ENCODE measurements around the gene TOMM40L. TPM values are rescaled to one million over a fixed set of nuclear protein-coding genes. Genes with fewer than 3 reads are reported as not detected.

Gene TOMM40L
- total RNA-seq, 1 donor from 2014 or later = 16.3 TPM

DNA sequence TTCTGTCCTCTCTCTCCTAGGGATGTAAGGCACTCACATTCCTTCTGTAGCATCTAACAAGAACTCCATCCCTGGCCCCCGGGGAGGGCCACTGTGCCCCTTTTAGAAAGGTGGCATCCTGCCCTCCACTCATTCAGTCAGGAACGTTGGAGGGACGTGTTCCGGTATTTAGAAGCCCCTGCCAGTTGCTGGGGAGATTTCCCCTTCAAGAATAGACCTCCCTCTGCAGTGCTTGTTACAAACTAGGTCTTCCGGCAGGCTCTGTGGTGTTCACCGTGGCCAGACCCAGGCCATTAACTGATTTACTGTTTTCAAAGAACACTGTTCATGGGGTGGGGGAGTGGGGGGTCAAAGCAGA, 33.5 kb downstream of the TOMM40L start:
- Mint-ChIP-seq H3K27me3 (peaks cover 53% of the 10 kb centered on the region), H3K9me3 (ENCODE audit: low read depth) (peaks cover 12% of the 10 kb centered on the region), H3K4me3 (ENCODE audit: low read depth) (peak overlapping the region; percentile 68), H3K27ac (no peak overlapping the region), H3K36me3 (ENCODE audit: insufficient read depth) (peaks cover 8% of the 10 kb centered on the region), H3K4me1 (ENCODE audit: low read depth) (peaks cover 12% of the 10 kb centered on the region)
- TF ChIP-seq CTCF (IDR thresholded peaks at IDR 0.05; ENCODE audit: unreplicated experiment) = no peak
- DNase-seq (ENCODE audit: low spot score, unreplicated experiment) = no peak

DNA sequence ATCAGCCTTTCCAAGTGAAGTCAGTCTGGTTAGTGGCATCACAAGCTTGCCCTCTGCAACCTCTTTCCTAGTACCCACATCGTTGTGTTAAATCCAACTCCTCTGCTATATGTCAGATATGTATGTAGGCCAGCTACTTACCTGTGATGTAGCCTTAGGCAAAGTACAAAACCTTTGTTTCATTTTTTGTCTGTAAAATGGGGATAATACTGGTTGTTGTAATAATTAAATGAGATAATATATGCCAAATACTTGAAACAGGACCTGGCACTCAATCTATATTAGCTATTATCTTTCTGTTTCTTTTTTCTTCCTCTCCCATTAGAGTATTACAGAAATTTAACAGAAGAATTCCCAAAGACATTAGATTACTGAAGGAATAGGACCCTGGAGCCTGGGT, 33.9 kb downstream of the TOMM40L start:
- H3K27ac Mint-ChIP-seq = no peak overlapping the region
- H3K27me3 Mint-ChIP-seq = peaks cover 53% of the 10 kb centered on the region
- no peak for DNase-seq (ENCODE audit: low spot score, unreplicated experiment)
- TF ChIP-seq CTCF (IDR thresholded peaks at IDR 0.05; ENCODE audit: unreplicated experiment) = no peak
- peaks cover 12% of the 10 kb centered on the region for H3K9me3 Mint-ChIP-seq (ENCODE audit: low read depth)
- no peak overlapping the region for H3K4me3 Mint-ChIP-seq (ENCODE audit: low read depth)
- H3K36me3 Mint-ChIP-seq (ENCODE audit: insufficient read depth) = peaks cover 8% of the 10 kb centered on the region
- peaks cover 12% of the 10 kb centered on the region for H3K4me1 Mint-ChIP-seq (ENCODE audit: low read depth)

DNA sequence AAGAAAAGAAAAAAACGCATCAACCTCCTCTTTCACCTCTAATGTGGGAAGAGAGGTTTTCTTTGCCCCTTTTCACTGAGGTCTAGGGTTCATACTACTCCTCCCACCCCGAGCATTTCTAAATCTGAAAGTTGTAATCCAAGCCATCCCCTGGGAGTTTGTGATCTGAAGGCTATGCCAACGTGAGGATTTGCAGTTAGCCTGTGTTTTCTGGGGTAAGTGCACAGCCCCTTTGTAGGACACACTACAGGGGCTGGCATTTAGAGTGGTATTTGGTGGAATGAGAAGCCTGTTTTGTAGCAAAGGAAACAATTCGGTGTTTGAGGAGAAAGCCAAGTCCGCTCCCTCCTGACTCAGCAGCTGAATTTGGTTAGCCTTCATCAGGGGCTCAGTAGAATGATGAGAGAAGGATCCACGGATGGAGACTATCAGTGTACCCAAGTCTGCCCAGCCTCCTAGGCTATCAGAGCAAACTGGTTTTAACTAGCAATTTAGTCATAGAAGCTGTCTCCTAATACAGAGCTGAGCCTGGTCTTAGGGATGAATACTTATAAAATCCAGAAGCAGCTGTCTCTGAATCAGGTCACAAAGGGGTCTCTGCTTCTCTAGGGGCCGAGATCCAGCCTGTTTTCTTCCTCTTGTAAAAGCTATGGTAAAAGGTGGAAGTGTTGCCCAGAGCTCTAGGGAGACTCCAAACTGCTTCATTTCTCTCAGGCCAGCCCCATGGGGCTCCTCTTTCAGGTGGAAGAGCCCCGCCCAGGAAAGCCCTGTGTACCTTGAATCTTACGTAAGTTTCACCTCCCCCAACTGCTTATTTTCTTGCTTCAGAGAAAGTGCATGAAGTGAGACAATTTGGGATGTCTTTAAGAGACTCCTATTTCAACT, 34.8 kb downstream of the TOMM40L start:
- Mint-ChIP-seq H3K27ac (no peak overlapping the region), H3K36me3 (ENCODE audit: insufficient read depth) (peaks cover 8% of the 10 kb centered on the region), H3K9me3 (ENCODE audit: low read depth) (peaks cover 12% of the 10 kb centered on the region), H3K4me1 (ENCODE audit: low read depth) (peaks cover 10% of the 10 kb centered on the region), H3K27me3 (peaks cover 51% of the 10 kb centered on the region), H3K4me3 (ENCODE audit: low read depth) (no peak overlapping the region)
- TF ChIP-seq CTCF (IDR thresholded peaks at IDR 0.05; ENCODE audit: unreplicated experiment) = no peak
- no peak for DNase-seq (ENCODE audit: low spot score, unreplicated experiment)

- no peak overlapping the region for H3K4me3 Mint-ChIP-seq (ENCODE audit: low read depth)
- no peak for TF ChIP-seq CTCF (IDR thresholded peaks at IDR 0.05; ENCODE audit: unreplicated experiment)
- peaks cover 12% of the 10 kb centered on the region for H3K9me3 Mint-ChIP-seq (ENCODE audit: low read depth)
- peaks cover 50% of the 10 kb centered on the region for H3K27me3 Mint-ChIP-seq
- no peak for DNase-seq (ENCODE audit: low spot score, unreplicated experiment)
- H3K4me1 Mint-ChIP-seq (ENCODE audit: low read depth) = peaks cover 9% of the 10 kb centered on the region
- H3K27ac Mint-ChIP-seq = no peak overlapping the region
- peaks cover 8% of the 10 kb centered on the region for H3K36me3 Mint-ChIP-seq (ENCODE audit: insufficient read depth)
Observed at GRCh38 chr1:161261261-161262235, 35.7 kb downstream of the TOMM40L start.

DNA sequence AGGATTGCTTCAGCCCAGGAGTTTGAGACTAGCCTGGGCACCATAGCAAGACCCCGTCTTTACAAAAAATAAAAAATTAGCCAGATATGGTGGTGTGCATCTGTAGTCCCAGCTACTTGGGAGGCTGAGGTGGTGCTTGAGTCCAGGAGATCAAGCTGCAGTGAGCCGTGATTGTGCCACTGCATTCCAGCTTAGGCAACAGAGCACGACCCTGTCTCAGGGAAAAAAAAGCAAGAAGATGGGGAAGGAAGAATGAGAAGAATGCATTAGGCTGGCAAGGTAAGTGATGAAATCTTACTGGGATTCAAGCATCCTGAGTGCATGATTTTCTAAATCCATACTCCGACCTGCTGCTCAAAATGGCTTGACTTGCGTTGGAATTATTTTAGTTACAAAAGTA, 39.4 kb downstream of the TOMM40L start:
- Mint-ChIP-seq H3K27ac (no peak overlapping the region), H3K4me3 (ENCODE audit: low read depth) (no peak overlapping the region)

More for the DNA sequence above, 39.4 kb downstream of the TOMM40L start:
- Mint-ChIP-seq H3K27me3 (peaks cover 21% of the 10 kb centered on the region), H3K36me3 (ENCODE audit: insufficient read depth) (no peaks in the 10 kb centered on the region), H3K9me3 (ENCODE audit: low read depth) (no peaks in the 10 kb centered on the region), H3K4me1 (ENCODE audit: low read depth) (peaks cover 7% of the 10 kb centered on the region)
- DNase-seq (ENCODE audit: low spot score, unreplicated experiment) = no peak
- TF ChIP-seq CTCF (IDR thresholded peaks at IDR 0.05; ENCODE audit: unreplicated experiment) = no peak

All from progenitor cell of endocrine pancreas (in vitro differentiated cells).